Lower lobe of right lung (tissue), 2 donors: ENCODE measurements around the gene MXD4. TPM values are rescaled to one million over a fixed set of nuclear protein-coding genes. Genes with fewer than 3 reads are reported as not detected.
A peak's percentile ranks its signal among the peaks of the same experiment; 100 is the strongest.

Experiments
- ATAC-seq, 2 donors: fragments of 200-7000 bp; cut with Tn5 transposase; one replicate each; pipeline ENCODE4 v1.9.1; 2020 to 2022; ENCODE audit warnings: mild to moderate bottlenecking in 2 of 2, moderate library complexity in 2 of 2
- DNase-seq: peaks from one replicate; pipeline ENCODE4 v3.0.0-alpha.2; 2020
- H3K27ac ChIP-seq: fragments of 200-600 bp; one replicate; pipeline ENCODE4 v1.8.0; 2022
- H3K27me3 ChIP-seq: fragments of 200-600 bp; one replicate; pipeline ENCODE4 v1.8.0; 2022; ENCODE audit warnings: low read depth
- H3K36me3 ChIP-seq: fragments of 200-600 bp; one replicate; pipeline ENCODE4 v1.8.0; 2022; ENCODE audit warnings: mild to moderate bottlenecking
- H3K4me1 ChIP-seq: fragments of 200-600 bp; one replicate; pipeline ENCODE4 v1.8.0; 2022
- H3K4me3 ChIP-seq: fragments of 200-600 bp; one replicate; pipeline ENCODE4 v1.8.0; 2022; ENCODE audit warnings: mild to moderate bottlenecking
- H3K9me3 ChIP-seq: fragments of 200-600 bp; one replicate; pipeline ENCODE4 v1.8.0; 2022
- intact Hi-C: fragments of 100-400 bp; cut with DNase I; formaldehyde crosslinking; loops from one replicate; pipeline ENCODE4 v1.11.0; 2022
- total RNA-seq: library from RNA; stranded (reverse); fragmentation: NEBNext Ultra II Directional; extraction: Animal tissue kit (Norgen Biotek cat#: 25700); gene quantifications from one replicate; pipeline ENCODE4 v1.2.1, GENCODE V29; 2021
- TF ChIP-seq, protein P1 (sequence below): fragments of 200-600 bp; IDR thresholded peaks from one replicate; pipeline ENCODE4 v1.8.0; 2022; ENCODE audit warnings: antibody characterized with exemption, mild to moderate bottlenecking
- donor health status: DM: no; HTN: yes; CAD: no; lungs with severe emphysema.

Gene MXD4
- total RNA-seq, 1 donor from 2014 or later, result 74.3 TPM

DNA sequence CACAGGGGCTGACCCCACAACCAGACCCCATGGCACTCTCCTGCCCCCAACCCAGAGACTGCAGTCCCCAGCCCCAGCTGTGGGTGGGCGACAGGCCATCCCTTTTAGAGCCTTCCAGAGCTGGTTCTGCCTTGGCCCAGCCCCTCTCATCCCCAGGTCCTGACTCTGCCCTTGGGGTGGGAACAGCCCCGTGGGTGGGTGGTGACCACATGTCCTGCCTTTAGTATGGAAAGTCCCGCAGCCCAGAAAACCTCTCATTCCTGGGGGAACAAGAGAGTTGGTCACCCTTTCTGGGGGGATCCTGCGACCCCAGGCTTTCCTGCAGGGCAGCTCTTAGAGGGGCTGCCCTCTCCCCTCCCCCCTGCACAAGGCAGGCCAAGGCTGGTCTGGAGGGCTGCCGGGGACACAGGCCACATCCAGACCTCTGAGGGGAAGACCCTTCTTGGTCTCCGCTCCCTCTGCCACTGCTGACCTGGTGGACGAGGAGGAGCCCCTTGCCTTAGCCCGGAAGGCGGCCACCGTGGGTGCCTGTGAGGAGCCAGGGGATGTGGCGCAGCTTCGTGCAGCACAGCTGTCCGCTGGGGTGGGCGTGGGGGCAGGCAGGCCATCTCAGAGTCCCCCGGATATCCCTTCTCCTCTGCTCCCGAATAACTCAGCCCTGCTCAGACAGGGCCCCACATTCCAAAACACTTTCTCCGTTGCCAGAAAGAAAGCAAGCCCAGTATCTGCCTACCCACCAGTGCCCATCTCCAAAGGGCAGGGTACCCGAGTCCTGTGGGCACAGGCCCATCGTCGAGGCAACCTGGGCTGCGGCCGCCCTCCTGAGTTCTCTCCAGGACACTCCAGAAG lies 6.7 kb upstream of the MXD4 start:
- H3K36me3 ChIP-seq, result no peaks in the 10 kb centered on the region
- no peak overlapping the region for H3K4me3 ChIP-seq
- no peaks in the 10 kb centered on the region for H3K9me3 ChIP-seq
- ATAC-seq (no peak), DNase-seq (no peak)
- peaks cover 24% of the 10 kb centered on the region for H3K4me1 ChIP-seq
- H3K27me3 ChIP-seq, result no peaks in the 10 kb centered on the region
- intact Hi-C loops, result no loop called here
- no peak overlapping the region for H3K27ac ChIP-seq
- TF ChIP-seq, protein P1, sequence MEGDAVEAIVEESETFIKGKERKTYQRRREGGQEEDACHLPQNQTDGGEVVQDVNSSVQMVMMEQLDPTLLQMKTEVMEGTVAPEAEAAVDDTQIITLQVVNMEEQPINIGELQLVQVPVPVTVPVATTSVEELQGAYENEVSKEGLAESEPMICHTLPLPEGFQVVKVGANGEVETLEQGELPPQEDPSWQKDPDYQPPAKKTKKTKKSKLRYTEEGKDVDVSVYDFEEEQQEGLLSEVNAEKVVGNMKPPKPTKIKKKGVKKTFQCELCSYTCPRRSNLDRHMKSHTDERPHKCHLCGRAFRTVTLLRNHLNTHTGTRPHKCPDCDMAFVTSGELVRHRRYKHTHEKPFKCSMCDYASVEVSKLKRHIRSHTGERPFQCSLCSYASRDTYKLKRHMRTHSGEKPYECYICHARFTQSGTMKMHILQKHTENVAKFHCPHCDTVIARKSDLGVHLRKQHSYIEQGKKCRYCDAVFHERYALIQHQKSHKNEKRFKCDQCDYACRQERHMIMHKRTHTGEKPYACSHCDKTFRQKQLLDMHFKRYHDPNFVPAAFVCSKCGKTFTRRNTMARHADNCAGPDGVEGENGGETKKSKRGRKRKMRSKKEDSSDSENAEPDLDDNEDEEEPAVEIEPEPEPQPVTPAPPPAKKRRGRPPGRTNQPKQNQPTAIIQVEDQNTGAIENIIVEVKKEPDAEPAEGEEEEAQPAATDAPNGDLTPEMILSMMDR, result no peak

DNA sequence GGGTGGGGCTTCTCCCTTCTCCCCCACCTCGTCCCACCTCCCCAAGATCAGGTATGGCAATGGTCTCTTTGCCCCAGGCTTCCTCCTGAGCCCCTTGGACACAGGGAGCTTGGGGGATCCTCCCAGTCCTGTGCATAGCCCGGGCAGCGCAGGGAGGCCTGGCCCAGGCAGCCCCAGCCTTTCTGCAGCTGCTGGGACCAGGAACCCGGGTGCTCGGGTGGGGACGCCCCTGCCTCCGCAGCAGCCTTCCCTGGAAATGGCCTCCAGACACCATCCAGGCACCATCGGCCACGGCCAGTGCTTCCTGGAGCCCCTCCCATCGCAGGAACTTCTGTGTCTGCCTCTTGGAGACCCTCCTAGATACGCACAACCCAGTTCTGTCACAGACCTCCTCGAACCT lies 5.9 kb upstream of the MXD4 start:
- no peak overlapping the region for H3K27ac ChIP-seq
- ATAC-seq (no peak), DNase-seq (no peak)
- TF ChIP-seq, protein P1, result no peak
- no peaks in the 10 kb centered on the region for H3K9me3 ChIP-seq
- intact Hi-C loops, result no loop called here
- H3K4me1 ChIP-seq, result peaks cover 32% of the 10 kb centered on the region
- H3K27me3 ChIP-seq, result no peaks in the 10 kb centered on the region
- no peaks in the 10 kb centered on the region for H3K36me3 ChIP-seq
- no peak overlapping the region for H3K4me3 ChIP-seq

DNA sequence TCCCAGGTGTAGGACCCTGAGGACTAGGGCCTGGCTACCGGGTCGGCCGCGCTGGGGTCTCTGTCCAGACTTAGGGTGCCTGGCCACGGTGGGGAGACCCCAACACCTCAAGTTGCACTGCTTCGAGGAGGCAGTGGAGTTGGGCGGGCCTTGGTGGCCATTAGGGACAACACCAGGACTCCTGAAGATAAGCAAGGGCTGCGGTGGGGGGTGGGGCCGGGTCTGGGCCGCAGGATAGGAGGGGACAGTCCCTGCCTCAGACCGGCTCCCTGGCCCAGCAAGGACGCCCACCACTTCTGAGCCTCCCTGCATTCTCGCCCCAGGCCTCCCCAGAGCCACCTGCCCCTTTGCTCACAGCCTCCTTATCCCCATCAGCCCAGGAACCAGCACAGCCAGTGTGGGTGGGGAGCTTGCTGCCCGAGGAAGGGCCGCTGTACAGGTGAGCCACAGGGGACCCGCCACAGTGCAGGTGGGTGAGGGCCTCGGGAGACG lies 5.5 kb upstream of the MXD4 start:
- ATAC-seq, result no peak
- Histone ChIP-seq H3K27ac (no peak overlapping the region), H3K9me3 (no peaks in the 10 kb centered on the region), H3K4me1 (peaks cover 33% of the 10 kb centered on the region), H3K36me3 (no peaks in the 10 kb centered on the region), H3K4me3 (no peak overlapping the region), H3K27me3 (no peaks in the 10 kb centered on the region)
- no peak for DNase-seq
- TF ChIP-seq, protein P1, result no peak
- intact Hi-C loops, result no loop called here

DNA sequence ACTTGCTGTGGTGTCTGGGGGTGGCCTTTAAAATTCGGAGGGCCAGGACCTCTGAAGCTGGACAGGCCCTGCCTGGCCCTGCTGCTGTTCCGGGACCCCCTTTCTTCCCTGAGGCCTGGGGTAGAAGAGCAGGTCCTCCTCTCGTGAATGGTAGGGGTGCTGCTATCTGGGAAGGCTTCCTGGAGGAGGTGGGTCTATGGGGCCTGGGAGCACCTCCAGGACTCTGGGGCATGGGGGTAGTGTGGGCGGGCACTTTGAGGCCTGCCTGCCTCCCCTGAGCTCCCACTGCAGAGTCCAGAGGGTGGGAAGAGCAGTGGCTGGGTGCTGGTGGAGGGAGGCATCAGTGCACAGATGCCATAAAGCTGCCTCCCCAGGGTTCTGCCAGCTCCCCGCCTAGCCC lies 4.9 kb upstream of the MXD4 start:
- H3K36me3 ChIP-seq, result no peaks in the 10 kb centered on the region
- intact Hi-C loops, result no loop called here
- TF ChIP-seq, protein P1, result no peak
- H3K4me3 ChIP-seq, result no peak overlapping the region
- no peaks in the 10 kb centered on the region for H3K27me3 ChIP-seq
- peaks cover 33% of the 10 kb centered on the region for H3K4me1 ChIP-seq
- DNase-seq (no peak), ATAC-seq (no peak)
- no peaks in the 10 kb centered on the region for H3K9me3 ChIP-seq
- H3K27ac ChIP-seq, result no peak overlapping the region

DNA sequence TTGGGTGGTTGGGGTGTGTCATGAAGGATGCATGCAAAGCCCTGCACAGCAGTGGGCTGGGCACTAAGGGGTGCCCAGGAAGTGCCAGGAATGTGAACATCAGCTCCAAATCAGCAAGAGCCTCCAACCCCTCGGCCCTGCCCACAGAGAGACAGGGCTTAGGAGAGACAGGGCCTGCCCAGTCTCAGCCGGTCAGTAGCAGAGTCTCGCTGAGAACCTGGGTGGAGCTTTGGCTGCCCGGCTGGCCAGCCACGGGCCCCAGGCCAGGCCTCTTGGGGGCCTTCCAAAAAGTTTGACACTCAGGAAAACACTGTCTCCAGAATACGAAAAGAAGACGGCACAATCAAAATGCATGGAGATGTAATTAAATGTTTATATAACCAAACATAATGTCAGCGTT lies 4.3 kb upstream of the MXD4 start:
- Histone ChIP-seq H3K9me3 (no peaks in the 10 kb centered on the region), H3K4me3 (no peak overlapping the region), H3K27me3 (no peaks in the 10 kb centered on the region), H3K36me3 (no peaks in the 10 kb centered on the region), H3K4me1 (peaks cover 33% of the 10 kb centered on the region), H3K27ac (peak overlapping the region; percentile 58)
- ATAC-seq (no peak), DNase-seq (no peak)
- intact Hi-C loops, result no loop called here
- TF ChIP-seq, protein P1, result no peak
